Activated naive CD8-positive, alpha-beta T cell treated with anti-CD3 and anti-CD28 coated beads, Interleukin-2, amount 10 ng/mL, durations not matched to agents 7 days and 5 days (primary cell): Measurements from ENCODE around the gene ZNF830. TPM values are rescaled to one million over a fixed set of nuclear protein-coding genes. Genes with fewer than 3 reads are reported as not detected.

Source experiments
- total RNA-seq, 2 experiments: library from RNA; stranded (reverse); gene quantifications; one replicate each; pipeline ENCODE4 v1.2.3, GENCODE V29; 2021

The ZNF830 gene
- total RNA-seq, 2 experiments from 2014 or later: 29.5 to 33.4 TPM

Other genes starting within 250 kb of the ZNF830 start
- 1 to 10 TPM; 1.4 to 1.5 TPM for gene CCT6B, start 80 bp upstream of the ZNF830 start, total RNA-seq
- gene LIG3, start 19.0 kb downstream of the ZNF830 start, total RNA-seq: 10 to 100 TPM; 39.7 to 40.3 TPM
- gene RFFL, start 102.2 kb downstream of the ZNF830 start, total RNA-seq: 10 to 100 TPM; 37.4 to 42.3 TPM
- 10 to 100 TPM; 27.3 to 33.8 TPM for gene RAD51D, start 158.3 kb downstream of the ZNF830 start, total RNA-seq
- gene FNDC8, start 160.1 kb downstream of the ZNF830 start, total RNA-seq: not detected
- gene NLE1, start 180.8 kb downstream of the ZNF830 start, total RNA-seq: 10 to 100 TPM; 13.4 to 17.4 TPM
- gene UNC45B, start 186.3 kb downstream of the ZNF830 start, total RNA-seq: under 1 TPM; 0.14 to 0.20 TPM
- gene SLC35G3, start 232.9 kb downstream of the ZNF830 start, total RNA-seq: not detected